ENCODE results near the gene ROR2. TPM values are rescaled to one million over a fixed set of nuclear protein-coding genes. Genes with fewer than 3 reads are reported as not detected.

ROR2 gene
- polyA plus RNA-seq, 3 donors = not detected

GRCh38 chr9:91847581-91848091, 102.4 kb downstream of the ROR2 start:
- DNase-seq = no peak
- no peak for TF ChIP-seq CTCF (IDR thresholded peaks at IDR 0.05)

GRCh38 chr9:91845879-91846278, 104.1 kb downstream of the ROR2 start:
- Histone ChIP-seq H3K79me2 (ENCODE audit: insufficient read depth, low read length) (no peaks in the 10 kb centered on the region), H3K4me2 (replicated peaks; ENCODE audit: extremely low read depth, low read length, poor library complexity, severe bottlenecking) (no peak overlapping the region), H2AFZ (ENCODE audit: insufficient read depth, low read depth, low read length, poor library complexity, severe bottlenecking) (no peak overlapping the region), H3K27me3 (ENCODE audit: control insufficient read depth in 2 of 2, insufficient read depth in 2 of 2, low read length in 2 of 2) (peaks cover 2 to 5% of the 10 kb centered on the region in 2 donors), H3K9ac (ENCODE audit: insufficient read depth, low read length, poor library complexity, severe bottlenecking) (no peak overlapping the region), H4K20me1 (ENCODE audit: insufficient read depth, low read length) (no peaks in the 10 kb centered on the region), H3K4me1 (ENCODE audit: control insufficient read depth in 1 of 2, insufficient read depth in 2 of 2, low read length in 2 of 2) (peaks cover 0 to 6% of the 10 kb centered on the region in 2 donors), H3K9me3 (replicated peaks in 1 of 2; ENCODE audit: control insufficient read depth in 1 of 2, insufficient read depth in 1 of 2, low read length in 2 of 2) (no peaks in the 10 kb centered on the region), H3K27ac (ENCODE audit: low read depth in 1 of 2, low read length in 2 of 2) (no peak overlapping the region), H3K4me3 (replicated peaks in 1 of 3; ENCODE audit: low read depth in 2 of 3, low read length in 3 of 3) (no peak overlapping the region), H3K36me3 (replicated peaks in 1 of 2; ENCODE audit: control insufficient read depth in 1 of 2, insufficient read depth in 2 of 2, low read length in 2 of 2) (no peaks in the 10 kb centered on the region)
- peaks cover 17% of the 10 kb centered on the region for H3K4me1 Mint-ChIP-seq
- no peak overlapping the region for H3K4me3 Mint-ChIP-seq
- WGBS (ENCODE audit: insufficient coverage) = 94% methylated on average over 2 of the region's 6 CpGs
- H3K27me3 Mint-ChIP-seq (ENCODE audit: low read depth in 3 of 3) = peaks cover 10 to 19% (median 18%) of the 10 kb centered on the region in 3 donors
- no peaks in the 10 kb centered on the region for H3K36me3 Mint-ChIP-seq
- TF ChIP-seq CTCF (IDR thresholded peaks at IDR 0.05) = no peak
- H3K27ac Mint-ChIP-seq = no peak overlapping the region
- intact Hi-C loops (cut with micrococcal nuclease) = no loop called here
- DNase-seq = no peak
- H3K9me3 Mint-ChIP-seq = no peaks in the 10 kb centered on the region

More at GRCh38 chr9:91847581-91848091, 102.4 kb downstream of the ROR2 start:
- Histone ChIP-seq H2AFZ (ENCODE audit: insufficient read depth, low read depth, low read length, poor library complexity, severe bottlenecking) (no peak overlapping the region), H3K27me3 (ENCODE audit: control insufficient read depth in 2 of 2, insufficient read depth in 2 of 2, low read length in 2 of 2) (peaks cover 2 to 5% of the 10 kb centered on the region in 2 donors), H3K4me2 (replicated peaks; ENCODE audit: extremely low read depth, low read length, poor library complexity, severe bottlenecking) (no peak overlapping the region), H3K9ac (ENCODE audit: insufficient read depth, low read length, poor library complexity, severe bottlenecking) (no peak overlapping the region), H3K9me3 (replicated peaks in 1 of 2; ENCODE audit: control insufficient read depth in 1 of 2, insufficient read depth in 1 of 2, low read length in 2 of 2) (no peaks in the 10 kb centered on the region), H3K79me2 (ENCODE audit: insufficient read depth, low read length) (no peaks in the 10 kb centered on the region), H3K27ac (ENCODE audit: low read depth in 1 of 2, low read length in 2 of 2) (no peak overlapping the region), H3K4me3 (replicated peaks in 1 of 3; ENCODE audit: low read depth in 2 of 3, low read length in 3 of 3) (no peak overlapping the region), H4K20me1 (ENCODE audit: insufficient read depth, low read length) (no peaks in the 10 kb centered on the region), H3K4me1 (ENCODE audit: control insufficient read depth in 1 of 2, insufficient read depth in 2 of 2, low read length in 2 of 2) (peaks cover 0 to 6% of the 10 kb centered on the region in 2 donors), H3K36me3 (replicated peaks in 1 of 2; ENCODE audit: control insufficient read depth in 1 of 2, insufficient read depth in 2 of 2, low read length in 2 of 2) (no peaks in the 10 kb centered on the region)
- Mint-ChIP-seq H3K27me3 (ENCODE audit: low read depth in 3 of 3) (peaks cover 12 to 17% (median 13%) of the 10 kb centered on the region in 3 donors), H3K4me3 (no peak overlapping the region), H3K4me1 (peaks cover 17% of the 10 kb centered on the region), H3K36me3 (no peaks in the 10 kb centered on the region), H3K9me3 (no peaks in the 10 kb centered on the region), H3K27ac (no peak overlapping the region)
- intact Hi-C loops (cut with micrococcal nuclease) = no loop called here
- 41% methylated on average over 12 of the region's 13 CpGs for WGBS (ENCODE audit: insufficient coverage)
